ENCODE data around the gene PFKFB4.
A peak's percentile ranks its signal among the peaks of the same experiment; 100 is the strongest.
"Not testable (repeated sequence)": the region's sequence is repeated elsewhere in the genome, so short reads cannot be mapped to it uniquely, and the experiment has no call there.

PFKFB4 gene

DNA sequence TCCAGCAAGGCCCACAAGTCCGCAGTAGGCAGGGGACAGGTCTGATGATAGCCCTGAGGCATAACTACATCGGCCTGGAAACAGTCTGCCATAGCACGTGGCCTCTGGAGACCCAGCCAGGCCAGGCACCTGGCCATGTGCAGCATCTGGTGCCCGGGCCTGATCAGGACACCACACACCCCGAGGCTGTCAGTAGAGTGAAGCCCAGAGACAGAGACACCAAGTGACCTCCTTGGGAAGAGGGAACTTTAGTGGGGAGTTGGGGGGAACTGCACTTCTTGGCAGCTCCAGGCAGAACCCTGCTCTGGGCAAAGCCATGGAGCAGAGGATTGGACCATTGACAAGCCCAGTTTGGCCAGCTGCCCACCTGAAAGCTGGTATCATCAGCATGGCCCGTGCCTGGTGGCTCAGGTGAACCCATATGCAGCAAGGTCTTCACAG is 53.9 kb downstream of the PFKFB4 start:
- no peak for DNase-seq (ENCODE audit: low read depth, low spot score)
- Histone ChIP-seq H3K9me3 (ENCODE audit: insufficient read depth, low read length) (peaks cover 6% of the 10 kb centered on the region; the same call in 1 of the 2 replicates), H3K27me3 (ENCODE audit: insufficient read depth, insufficient read length) (peaks cover 12% of the 10 kb centered on the region), H3K36me3 (ENCODE audit: insufficient read depth, insufficient read length, low read length) (peaks cover 14% of the 10 kb centered on the region), H3K9ac (ENCODE audit: insufficient read length, low read depth) (peak overlapping the region; percentile 93), H3K4me3 (ENCODE audit: insufficient read length, low read depth) (no peak overlapping the region), H3K4me1 (ENCODE audit: insufficient read depth, insufficient read length) (peaks cover 32% of the 10 kb centered on the region)
- TF ChIP-seq SUZ12 (IDR thresholded peaks at IDR 0.05; ENCODE audit: extremely low read depth, insufficient read depth, insufficient read length) (no peak), YY1 (IDR thresholded peaks at IDR 0.05; ENCODE audit: insufficient read depth, insufficient read length) (no peak), ZNF274 (IDR thresholded peaks at IDR 0.05; ENCODE audit: low read depth, low read length) (no peak)

DNA sequence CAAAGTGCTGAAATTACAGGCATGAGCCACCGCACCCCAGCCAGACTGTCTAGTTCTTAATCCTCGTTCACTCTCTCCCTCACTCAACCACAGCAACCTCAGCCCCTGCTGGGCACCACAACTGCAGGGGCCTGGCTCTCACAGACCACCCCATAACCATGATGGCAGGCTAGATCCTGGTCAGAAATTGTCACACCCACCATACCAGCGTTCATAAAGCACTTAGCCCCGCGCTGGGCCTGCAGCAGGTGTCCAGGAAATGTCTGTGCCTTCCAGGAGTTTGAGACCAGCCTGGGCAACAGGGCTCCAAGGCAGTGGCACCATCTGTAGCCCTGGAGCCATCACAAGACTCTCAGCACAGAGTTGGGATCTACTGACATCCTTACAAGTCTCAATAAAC is 54.5 kb downstream of the PFKFB4 start:
- Histone ChIP-seq H3K9ac (ENCODE audit: insufficient read length, low read depth) (no peak overlapping the region), H3K4me1 (ENCODE audit: insufficient read depth, insufficient read length) (peaks cover 32% of the 10 kb centered on the region), H3K36me3 (ENCODE audit: insufficient read depth, insufficient read length, low read length) (peaks cover 14% of the 10 kb centered on the region), H3K4me3 (ENCODE audit: insufficient read length, low read depth) (no peak overlapping the region), H3K9me3 (ENCODE audit: insufficient read depth, low read length) (peaks cover 6% of the 10 kb centered on the region; the same call in 1 of the 2 replicates), H3K27me3 (ENCODE audit: insufficient read depth, insufficient read length) (peaks cover 12% of the 10 kb centered on the region)
- TF ChIP-seq ZNF274 (IDR thresholded peaks at IDR 0.05; ENCODE audit: low read depth, low read length) = no peak
- no peak for TF ChIP-seq SUZ12 (IDR thresholded peaks at IDR 0.05; ENCODE audit: extremely low read depth, insufficient read depth, insufficient read length)
- DNase-seq (ENCODE audit: low read depth, low spot score) = no peak

DNA sequence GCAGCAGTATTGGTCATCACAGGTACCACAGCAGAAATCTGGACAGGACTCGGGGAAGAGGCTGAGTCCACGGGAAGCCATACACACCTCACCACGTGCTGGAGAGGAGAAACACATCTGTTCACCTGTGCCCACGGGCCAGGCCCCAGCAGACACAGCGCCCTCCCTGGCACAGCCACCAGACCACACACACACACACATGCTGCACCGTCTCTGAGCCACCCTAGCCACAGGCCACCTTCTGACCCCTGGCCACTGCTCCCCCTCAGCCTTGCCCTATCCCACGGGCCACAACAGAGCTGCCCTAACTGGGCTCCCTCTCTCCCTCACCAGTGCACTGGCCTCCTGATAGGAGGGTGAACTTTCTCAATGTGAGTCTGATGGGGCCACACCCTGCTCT is 55.4 kb downstream of the PFKFB4 start:
- no peak overlapping the region for H3K9ac ChIP-seq (ENCODE audit: insufficient read length, low read depth)
- no peak for DNase-seq (ENCODE audit: low read depth, low spot score)
- peaks cover 14% of the 10 kb centered on the region for H3K36me3 ChIP-seq (ENCODE audit: insufficient read depth, insufficient read length, low read length)
- no peak for TF ChIP-seq SUZ12 (IDR thresholded peaks at IDR 0.05; ENCODE audit: extremely low read depth, insufficient read depth, insufficient read length)
- TF ChIP-seq YY1 (IDR thresholded peaks at IDR 0.05; ENCODE audit: insufficient read depth, insufficient read length) = no peak
- no peak for TF ChIP-seq ZNF274 (IDR thresholded peaks at IDR 0.05; ENCODE audit: low read depth, low read length)
- H3K4me1 ChIP-seq (ENCODE audit: insufficient read depth, insufficient read length) = peaks cover 32% of the 10 kb centered on the region
- H3K9me3 ChIP-seq (ENCODE audit: insufficient read depth, low read length) = peaks cover 6% of the 10 kb centered on the region; the same call in 1 of the 2 replicates
- H3K4me3 ChIP-seq (ENCODE audit: insufficient read length, low read depth) = no peak overlapping the region
- H3K27me3 ChIP-seq (ENCODE audit: insufficient read depth, insufficient read length) = peaks cover 12% of the 10 kb centered on the region

DNA sequence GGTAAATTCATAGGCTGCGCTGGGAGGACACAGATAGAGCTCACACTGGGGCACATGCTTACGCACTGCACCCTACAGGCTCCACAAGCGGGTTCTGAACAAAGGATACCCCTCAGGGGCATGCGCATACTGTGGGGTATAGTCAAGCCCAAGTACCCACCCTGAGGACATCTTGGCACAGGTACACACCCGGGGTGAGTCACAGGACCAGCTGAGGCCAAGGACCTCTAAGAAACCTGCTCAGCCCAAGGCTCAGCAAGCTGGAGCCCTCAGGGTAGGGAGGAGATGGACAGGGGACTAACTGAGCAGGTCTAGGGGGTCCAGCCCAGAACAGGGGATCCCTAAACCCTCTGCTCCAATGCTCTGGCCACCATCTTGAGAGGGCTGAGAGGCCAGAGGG is 55.9 kb downstream of the PFKFB4 start:
- H3K4me1 ChIP-seq (ENCODE audit: insufficient read depth, insufficient read length) = peaks cover 32% of the 10 kb centered on the region
- no peak overlapping the region for H3K9ac ChIP-seq (ENCODE audit: insufficient read length, low read depth)
- H3K4me3 ChIP-seq (ENCODE audit: insufficient read length, low read depth) = no peak overlapping the region

DNA sequence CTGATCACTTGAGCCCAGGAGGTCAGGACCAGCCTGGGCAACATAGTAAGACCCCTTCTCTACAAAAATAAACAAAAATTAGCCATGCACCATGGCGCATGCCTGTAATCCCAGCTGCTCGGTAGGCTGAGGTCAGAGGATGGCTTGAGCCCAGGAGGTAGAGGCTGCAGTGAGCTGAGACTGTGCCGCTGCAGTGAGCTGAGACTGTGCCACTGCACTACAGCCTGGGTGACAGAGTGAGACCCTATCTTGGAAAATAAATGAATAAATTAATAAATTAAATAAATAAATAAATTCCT is 63.5 kb downstream of the PFKFB4 start:
- H3K9ac ChIP-seq (ENCODE audit: insufficient read length, low read depth) = no peak overlapping the region
- H3K9me3 ChIP-seq (ENCODE audit: insufficient read depth, low read length) = peaks cover 2% of the 10 kb centered on the region; the same call in 1 of the 2 replicates
- DNase-seq (ENCODE audit: low read depth, low spot score) = no peak
- H3K4me1 ChIP-seq (ENCODE audit: insufficient read depth, insufficient read length) = no peaks in the 10 kb centered on the region
- no peaks in the 10 kb centered on the region for H3K27me3 ChIP-seq (ENCODE audit: insufficient read depth, insufficient read length)
- no peak overlapping the region for H3K4me3 ChIP-seq (ENCODE audit: insufficient read length, low read depth)
- TF ChIP-seq ZNF274 (IDR thresholded peaks at IDR 0.05; ENCODE audit: low read depth, low read length) = no peak
- no peaks in the 10 kb centered on the region for H3K36me3 ChIP-seq (ENCODE audit: insufficient read depth, insufficient read length, low read length)

More for the DNA sequence above, 55.9 kb downstream of the PFKFB4 start:
- Histone ChIP-seq H3K27me3 (ENCODE audit: insufficient read depth, insufficient read length) (peaks cover 12% of the 10 kb centered on the region), H3K36me3 (ENCODE audit: insufficient read depth, insufficient read length, low read length) (peaks cover 14% of the 10 kb centered on the region), H3K9me3 (ENCODE audit: insufficient read depth, low read length) (peaks cover 6% of the 10 kb centered on the region; the same call in 1 of the 2 replicates)
- no peak for TF ChIP-seq YY1 (IDR thresholded peaks at IDR 0.05; ENCODE audit: insufficient read depth, insufficient read length)
- TF ChIP-seq ZNF274 (IDR thresholded peaks at IDR 0.05; ENCODE audit: low read depth, low read length) = no peak
- TF ChIP-seq SUZ12 (IDR thresholded peaks at IDR 0.05; ENCODE audit: extremely low read depth, insufficient read depth, insufficient read length) = no peak
- no peak for DNase-seq (ENCODE audit: low read depth, low spot score)

DNA sequence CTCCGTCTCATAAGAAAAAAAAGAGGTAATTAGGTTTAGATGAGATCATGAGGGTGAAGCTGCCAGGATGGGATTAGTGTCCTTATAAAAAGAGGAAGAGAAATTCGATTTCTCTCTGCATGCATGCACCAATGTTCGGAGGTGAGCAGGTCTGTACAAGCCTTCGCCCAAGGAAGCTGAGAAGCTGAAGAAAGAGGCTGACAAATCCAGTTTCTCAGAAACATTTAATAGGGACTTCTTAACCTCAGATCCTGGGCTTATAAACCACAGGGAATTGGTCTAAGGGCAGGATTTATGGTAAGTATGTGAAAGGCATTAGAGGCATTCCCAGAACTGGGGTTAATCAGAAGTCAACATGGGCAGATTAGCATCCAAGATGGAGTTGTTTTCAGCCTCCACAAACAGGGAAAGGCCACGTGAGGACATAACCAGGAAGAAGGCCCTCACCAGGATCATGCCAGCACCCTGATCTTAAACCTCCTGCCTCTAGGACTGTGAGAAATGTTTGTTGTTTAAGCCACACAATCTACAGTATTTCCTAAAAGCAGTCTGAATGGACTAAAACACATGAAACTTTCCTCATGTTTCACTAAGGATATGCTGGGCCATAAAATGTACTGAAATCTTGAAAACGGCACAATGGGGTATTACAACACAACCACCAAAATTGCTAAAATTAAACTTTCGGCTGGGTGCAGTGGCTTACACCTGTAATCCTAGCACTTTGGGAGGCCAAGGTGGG is 64.0 kb downstream of the PFKFB4 start:
- no peaks in the 10 kb centered on the region for H3K27me3 ChIP-seq (ENCODE audit: insufficient read depth, insufficient read length)
- no peaks in the 10 kb centered on the region for H3K36me3 ChIP-seq (ENCODE audit: insufficient read depth, insufficient read length, low read length)
- H3K9me3 ChIP-seq (ENCODE audit: insufficient read depth, low read length) = no peaks in the 10 kb centered on the region
- no peak for DNase-seq (ENCODE audit: low read depth, low spot score)
- TF ChIP-seq ZNF274 (IDR thresholded peaks at IDR 0.05; ENCODE audit: low read depth, low read length) (no peak), YY1 (IDR thresholded peaks at IDR 0.05; ENCODE audit: insufficient read depth, insufficient read length) (no peak), SUZ12 (IDR thresholded peaks at IDR 0.05; ENCODE audit: extremely low read depth, insufficient read depth, insufficient read length) (no peak)
- H3K4me3 ChIP-seq (ENCODE audit: insufficient read length, low read depth) = no peak overlapping the region
- no peaks in the 10 kb centered on the region for H3K4me1 ChIP-seq (ENCODE audit: insufficient read depth, insufficient read length)
- no peak overlapping the region for H3K9ac ChIP-seq (ENCODE audit: insufficient read length, low read depth)

DNA sequence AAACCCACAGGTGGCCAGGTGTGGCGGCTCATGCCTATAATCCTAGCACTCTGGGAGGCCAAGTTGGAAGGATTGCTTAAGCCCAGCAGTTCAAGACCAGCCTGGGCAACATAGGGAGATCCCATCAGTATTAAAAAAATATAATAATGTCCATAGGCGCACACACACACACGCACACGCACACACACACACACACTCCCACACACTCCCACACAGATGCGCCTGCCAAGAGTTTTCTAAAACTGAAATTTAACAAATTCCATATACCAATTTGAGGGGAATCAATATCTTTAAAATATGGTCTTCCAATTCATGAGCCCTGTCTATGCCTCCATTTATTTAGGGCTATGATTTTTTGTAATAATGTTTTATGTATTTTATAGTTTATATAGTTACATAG is 69.7 kb downstream of the PFKFB4 start:
- DNase-seq (ENCODE audit: low read depth, low spot score) = no peak
- H3K9ac ChIP-seq (ENCODE audit: insufficient read length, low read depth) = no peak overlapping the region
- H3K4me3 ChIP-seq (ENCODE audit: insufficient read length, low read depth) = no peak overlapping the region
- no peaks in the 10 kb centered on the region for H3K36me3 ChIP-seq (ENCODE audit: insufficient read depth, insufficient read length, low read length)
- TF ChIP-seq YY1 (IDR thresholded peaks at IDR 0.05; ENCODE audit: insufficient read depth, insufficient read length) = no peak
- no peak for TF ChIP-seq ZNF274 (IDR thresholded peaks at IDR 0.05; ENCODE audit: low read depth, low read length)
- TF ChIP-seq SUZ12 (IDR thresholded peaks at IDR 0.05; ENCODE audit: extremely low read depth, insufficient read depth, insufficient read length) = no peak
- no peaks in the 10 kb centered on the region for H3K9me3 ChIP-seq (ENCODE audit: insufficient read depth, low read length)
- no peaks in the 10 kb centered on the region for H3K27me3 ChIP-seq (ENCODE audit: insufficient read depth, insufficient read length)
- no peaks in the 10 kb centered on the region for H3K4me1 ChIP-seq (ENCODE audit: insufficient read depth, insufficient read length)

DNA sequence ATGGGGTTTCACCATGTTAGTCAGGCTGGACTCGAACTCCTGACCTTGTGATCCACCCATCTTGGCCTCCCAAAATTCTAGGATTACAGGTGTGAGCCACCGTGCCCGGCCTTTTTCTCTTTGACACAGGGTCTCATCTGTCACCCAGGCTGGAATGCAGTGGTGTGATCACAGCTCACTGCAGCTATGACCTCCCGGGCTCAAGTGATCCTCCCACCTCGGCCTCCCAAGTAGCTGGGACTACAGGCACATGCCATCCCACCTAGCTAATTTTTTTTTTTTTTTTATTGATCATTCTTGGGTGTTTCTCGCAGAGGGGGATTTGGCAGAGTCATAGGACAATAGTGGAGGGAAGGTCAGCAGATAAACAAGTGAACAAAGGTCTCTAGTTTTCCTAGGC is 73.8 kb downstream of the PFKFB4 start:
- not testable (repeated sequence) for H3K27me3 ChIP-seq (ENCODE audit: insufficient read depth, insufficient read length); H3K4me1 ChIP-seq (ENCODE audit: insufficient read depth, insufficient read length); H3K36me3 ChIP-seq (ENCODE audit: insufficient read depth, insufficient read length, low read length); H3K9ac ChIP-seq (ENCODE audit: insufficient read length, low read depth); DNase-seq (ENCODE audit: low read depth, low spot score); H3K9me3 ChIP-seq (ENCODE audit: insufficient read depth, low read length); H3K4me3 ChIP-seq (ENCODE audit: insufficient read length, low read depth)

DNA sequence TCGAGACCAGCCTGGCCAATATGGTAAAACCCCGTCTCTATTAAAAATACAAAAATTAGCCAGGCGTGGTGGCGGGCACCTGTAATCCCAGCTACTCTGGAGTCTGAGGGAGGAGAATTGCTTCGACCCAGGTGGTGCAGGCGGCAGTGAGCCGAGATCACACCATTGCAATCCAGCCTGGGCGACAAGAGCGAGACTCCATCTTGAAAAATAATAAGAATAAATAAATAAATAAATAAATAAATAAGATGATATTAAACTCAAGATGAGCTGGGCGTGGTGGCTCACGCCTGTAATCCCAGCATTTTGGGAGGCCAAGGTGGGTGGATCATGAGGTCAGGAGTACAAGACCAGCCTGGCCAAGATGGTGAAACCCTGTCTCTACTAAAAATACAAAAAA is 75.7 kb downstream of the PFKFB4 start:
- peaks cover 20% of the 10 kb centered on the region for H3K4me1 ChIP-seq (ENCODE audit: insufficient read depth, insufficient read length)
- H3K36me3 ChIP-seq (ENCODE audit: insufficient read depth, insufficient read length, low read length); H3K9ac ChIP-seq (ENCODE audit: insufficient read length, low read depth); H3K9me3 ChIP-seq (ENCODE audit: insufficient read depth, low read length); DNase-seq (ENCODE audit: low read depth, low spot score); H3K4me3 ChIP-seq (ENCODE audit: insufficient read length, low read depth); H3K27me3 ChIP-seq (ENCODE audit: insufficient read depth, insufficient read length): not testable (repeated sequence)

Data from NT2/D1 (cell line).